Mesothelial cell of epicardium (in vitro differentiated cells): Measurements from ENCODE around the gene EPB41. TPM values are rescaled to one million over a fixed set of nuclear protein-coding genes. Genes with fewer than 3 reads are reported as not detected.

Source experiments
- DNase-seq, 2 experiments: peaks; one replicate each; pipeline ENCODE4 v3.0.0; 2021; ENCODE audit warnings: low spot score in 2 of 2; ENCODE audit not compliant: unreplicated experiment in 2 of 2
- H3K27ac Mint-ChIP-seq: 2 replicates; pipeline ENCODE4 v1.8.0; 2021; ENCODE audit warnings: mixed read lengths
- H3K27me3 Mint-ChIP-seq: 2 replicates; pipeline ENCODE4 v1.8.0; 2021; ENCODE audit warnings: low read depth, mixed read lengths
- H3K36me3 Mint-ChIP-seq: 2 replicates; pipeline ENCODE4 v1.8.0; 2021; ENCODE audit warnings: mixed read lengths
- H3K4me1 Mint-ChIP-seq: 2 replicates; pipeline ENCODE4 v1.8.0; 2021; ENCODE audit warnings: mixed read lengths
- H3K4me3 Mint-ChIP-seq: 2 replicates; pipeline ENCODE4 v1.8.0; 2021; ENCODE audit warnings: mild to moderate bottlenecking, moderate library complexity, mixed read lengths
- H3K9me3 Mint-ChIP-seq: 2 replicates; pipeline ENCODE4 v1.8.0; 2021; ENCODE audit warnings: mixed read lengths
- CTCF ChIP-seq: fragments of 200-600 bp; sonication (generic); IDR thresholded peaks from one replicate; pipeline ENCODE4 v1.5.0; 2021; ENCODE audit warnings: antibody characterized with exemption; ENCODE audit not compliant: unreplicated experiment
- total RNA-seq: library from RNA; stranded (reverse); gene quantifications from 3 replicates; pipeline ENCODE4 v1.2.1, GENCODE V29; 2021

EPB41 gene
- total RNA-seq, 1 donor from 2014 or later: 61.5 TPM

GRCh38 chr1:28893403-28894102, 20.8 kb upstream of the EPB41 start:
- H3K27me3 Mint-ChIP-seq: no peaks in the 10 kb centered on the region
- no peak for TF ChIP-seq CTCF
- no peak for DNase-seq
- no peaks in the 10 kb centered on the region for H3K36me3 Mint-ChIP-seq
- no peaks in the 10 kb centered on the region for H3K9me3 Mint-ChIP-seq
- no peak overlapping the region for H3K27ac Mint-ChIP-seq
- no peak overlapping the region for H3K4me3 Mint-ChIP-seq
- H3K4me1 Mint-ChIP-seq: peaks cover 6% of the 10 kb centered on the region

GRCh38 chr1:28894785-28895184, 19.6 kb upstream of the EPB41 start:
- Mint-ChIP-seq H3K27me3 (no peaks in the 10 kb centered on the region), H3K4me1 (peaks cover 14% of the 10 kb centered on the region), H3K9me3 (no peaks in the 10 kb centered on the region), H3K4me3 (no peak overlapping the region), H3K27ac (no peak overlapping the region), H3K36me3 (no peaks in the 10 kb centered on the region)
- no peak for DNase-seq
- no peak for TF ChIP-seq CTCF

GRCh38 chr1:28895896-28896608, 18.3 kb upstream of the EPB41 start:
- Mint-ChIP-seq H3K27ac (no peak overlapping the region), H3K36me3 (no peaks in the 10 kb centered on the region), H3K4me3 (no peak overlapping the region), H3K9me3 (no peaks in the 10 kb centered on the region), H3K4me1 (peaks cover 14% of the 10 kb centered on the region), H3K27me3 (no peaks in the 10 kb centered on the region)
- no peak for DNase-seq
- no peak for TF ChIP-seq CTCF

GRCh38 chr1:28896609-28896986, 17.8 kb upstream of the EPB41 start:
- Mint-ChIP-seq H3K9me3 (no peaks in the 10 kb centered on the region), H3K4me1 (peaks cover 14% of the 10 kb centered on the region), H3K27me3 (no peaks in the 10 kb centered on the region), H3K27ac (no peak overlapping the region), H3K4me3 (no peak overlapping the region), H3K36me3 (no peaks in the 10 kb centered on the region)
- no peak for DNase-seq
- no peak for TF ChIP-seq CTCF

GRCh38 chr1:28897789-28898188, 16.6 kb upstream of the EPB41 start:
- Mint-ChIP-seq H3K9me3 (peaks cover 4% of the 10 kb centered on the region), H3K4me1 (peaks cover 14% of the 10 kb centered on the region), H3K27me3 (no peaks in the 10 kb centered on the region), H3K4me3 (no peak overlapping the region), H3K27ac (no peak overlapping the region), H3K36me3 (peaks cover 3% of the 10 kb centered on the region)
- TF ChIP-seq CTCF: no peak
- no peak for DNase-seq
